Activated CD4-positive, alpha-beta T cell treated with anti-CD3 and anti-CD28 coated beads for 36 hours (primary cell): ENCODE measurements around the gene FAM193A. TPM values are rescaled to one million over a fixed set of nuclear protein-coding genes. Genes with fewer than 3 reads are reported as not detected.
A peak's percentile ranks its signal among the peaks of the same experiment; 100 is the strongest.

Source experiments
- ATAC-seq: fragments of 200-7000 bp; cut with Tn5 transposase; one replicate; pipeline ENCODE4 v1.10.0; 2021; ENCODE audit warnings: mild to moderate bottlenecking, moderate library complexity
- CTCF ChIA-PET: fragments of 350-600 bp; sonication (Branson Sonifier 250); formaldehyde crosslinking; loops from one replicate; lab custom pipeline; 2021; ENCODE audit warnings: antibody characterized with exemption; lab: Charles Lee
- POLR2A ChIA-PET: fragments of 350-600 bp; sonication (Branson Sonifier 250); formaldehyde crosslinking; loops from one replicate; lab custom pipeline; 2021; ENCODE audit warnings: antibody characterized with exemption, inconsistent platforms; lab: Charles Lee
- DNase-seq: peaks from one replicate; pipeline ENCODE4 v3.0.0-alpha.2; 2020
- H3K27ac Mint-ChIP-seq: one replicate; pipeline ENCODE4 v1.8.0; 2021; ENCODE audit warnings: mixed read lengths
- H3K27me3 Mint-ChIP-seq: one replicate; pipeline ENCODE4 v1.8.0; 2021; ENCODE audit warnings: mixed read lengths
- H3K36me3 Mint-ChIP-seq: one replicate; pipeline ENCODE4 v1.8.0; 2021; ENCODE audit warnings: low read depth, mixed read lengths
- H3K4me1 Mint-ChIP-seq: one replicate; pipeline ENCODE4 v1.8.0; 2021; ENCODE audit warnings: mixed read lengths
- H3K4me3 Mint-ChIP-seq: one replicate; pipeline ENCODE4 v1.8.0; 2021; ENCODE audit warnings: mild to moderate bottlenecking, moderate library complexity, mixed read lengths
- H3K9me3 Mint-ChIP-seq: one replicate; pipeline ENCODE4 v1.8.0; 2021; ENCODE audit warnings: low read depth, mixed read lengths
- intact Hi-C, 2 experiments: fragments of 100-400 bp; cut with DNase I in 1 of 2; cut with micrococcal nuclease in 1 of 2; formaldehyde crosslinking; loops; one replicate each; pipeline versions ENCODE4 v1.14.2 to v1.15.1; 2022 to 2024; cut with DNase I, micrococcal nuclease
- total RNA-seq, 2 experiments: library from RNA; stranded (reverse); gene quantifications; one replicate each; pipeline ENCODE4 v1.2.3, GENCODE V29; 2021

FAM193A gene, protein sequence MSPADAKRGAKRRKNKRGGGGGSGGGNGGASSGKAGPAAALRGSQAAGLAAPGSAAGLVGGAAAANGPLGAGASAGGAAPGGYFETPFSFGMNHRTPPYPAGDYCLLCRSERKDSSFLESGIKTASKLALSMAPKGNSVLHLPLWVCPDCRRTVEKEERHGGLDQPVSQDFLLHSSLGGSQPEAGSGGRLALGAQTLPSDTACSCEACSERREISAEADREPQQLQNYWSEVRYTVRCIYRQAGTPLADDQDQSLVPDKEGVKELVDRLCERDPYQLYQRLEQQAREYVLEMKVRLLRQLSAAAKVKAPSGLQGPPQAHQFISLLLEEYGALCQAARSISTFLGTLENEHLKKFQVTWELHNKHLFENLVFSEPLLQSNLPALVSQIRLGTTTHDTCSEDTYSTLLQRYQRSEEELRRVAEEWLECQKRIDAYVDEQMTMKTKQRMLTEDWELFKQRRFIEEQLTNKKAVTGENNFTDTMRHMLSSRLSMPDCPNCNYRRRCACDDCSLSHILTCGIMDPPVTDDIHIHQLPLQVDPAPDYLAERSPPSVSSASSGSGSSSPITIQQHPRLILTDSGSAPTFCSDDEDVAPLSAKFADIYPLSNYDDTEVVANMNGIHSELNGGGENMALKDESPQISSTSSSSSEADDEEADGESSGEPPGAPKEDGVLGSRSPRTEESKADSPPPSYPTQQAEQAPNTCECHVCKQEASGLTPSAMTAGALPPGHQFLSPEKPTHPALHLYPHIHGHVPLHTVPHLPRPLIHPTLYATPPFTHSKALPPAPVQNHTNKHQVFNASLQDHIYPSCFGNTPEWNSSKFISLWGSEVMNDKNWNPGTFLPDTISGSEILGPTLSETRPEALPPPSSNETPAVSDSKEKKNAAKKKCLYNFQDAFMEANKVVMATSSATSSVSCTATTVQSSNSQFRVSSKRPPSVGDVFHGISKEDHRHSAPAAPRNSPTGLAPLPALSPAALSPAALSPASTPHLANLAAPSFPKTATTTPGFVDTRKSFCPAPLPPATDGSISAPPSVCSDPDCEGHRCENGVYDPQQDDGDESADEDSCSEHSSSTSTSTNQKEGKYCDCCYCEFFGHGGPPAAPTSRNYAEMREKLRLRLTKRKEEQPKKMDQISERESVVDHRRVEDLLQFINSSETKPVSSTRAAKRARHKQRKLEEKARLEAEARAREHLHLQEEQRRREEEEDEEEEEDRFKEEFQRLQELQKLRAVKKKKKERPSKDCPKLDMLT (N-terminal part only)
- 10 to 100 TPM; 22.1 to 30.1 TPM for total RNA-seq

- Mint-ChIP-seq H3K36me3 (peaks cover 5% of the 10 kb centered on the region), H3K4me1 (peaks cover 24% of the 10 kb centered on the region), H3K4me3 (peak within 1 kb of the TSS; percentile 87), H3K27ac (peak within 1 kb of the TSS; percentile 88), H3K9me3 (no peaks in the 10 kb centered on the region), H3K27me3 (no peaks in the 10 kb centered on the region)
- DNase-seq (peak; percentile 100), ATAC-seq (peak; percentile 97)
- intact Hi-C loops = loop anchor here (1.0 to 10.0 kb wide), 22 partner anchors 34 to 998 kb away; partner anchors contain the start of genes CFAP99 (in 2 of the 2), GRK4 (in 2 of the 2), HAUS3 (in 2 of the 2) and NOP14 (in 2 of the 2)
- ChIA-PET CTCF (interaction anchor here (0.7 to 1.0 kb wide), 3 partner anchors 10 to 653 kb away, joined by 3 read pairs; no protein-coding TSS in a partner anchor), POLR2A (interaction anchor here (0.6 to 3.6 kb wide), 4 partner anchors 68 to 274 kb away, joined by 3 to 17 read pairs (median 4); partner anchors contain the start of gene RNF4)
These were observed at the start of gene FAM193A for GRCh38 chr4:2536193-2537010. Gene FAM193A, plus strand, starts transcription at chr4:2536647. Its CDS starts 269 bp downstream, at chr4:2536916.

DNA sequence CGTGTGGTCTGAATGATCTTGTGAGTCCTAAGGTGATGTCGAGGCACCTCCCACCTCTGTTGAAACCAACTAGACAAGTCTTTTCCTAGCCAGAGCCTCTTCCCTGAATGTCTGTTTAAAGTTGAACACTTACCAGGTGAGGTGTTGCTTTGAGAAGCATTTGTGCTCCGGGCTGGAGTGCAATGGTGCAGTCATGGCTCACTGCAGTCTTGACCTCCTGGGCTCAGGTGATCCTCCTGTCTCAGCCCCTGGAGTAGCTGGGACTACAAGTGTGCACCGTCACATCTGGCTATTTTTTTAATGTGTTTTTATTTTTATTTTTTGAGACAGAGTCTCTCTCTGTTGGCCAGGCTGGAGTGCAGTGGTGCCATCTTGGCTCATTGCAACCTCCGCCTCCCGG is 49.5 kb upstream of the FAM193A start:
- H3K27me3 Mint-ChIP-seq = no peaks in the 10 kb centered on the region
- no peaks in the 10 kb centered on the region for H3K9me3 Mint-ChIP-seq
- CTCF ChIA-PET = interaction anchor here (0.9 to 1.0 kb wide), 2 partner anchors 9 to 21 kb away, joined by 3 read pairs; no protein-coding TSS in a partner anchor
- H3K4me1 Mint-ChIP-seq = peaks cover 68% of the 10 kb centered on the region
- H3K36me3 Mint-ChIP-seq = peaks cover 26% of the 10 kb centered on the region
- no peak for ATAC-seq
- no peak overlapping the region for H3K4me3 Mint-ChIP-seq
- POLR2A ChIA-PET = no interaction called here
- peak overlapping the region; percentile 33 for H3K27ac Mint-ChIP-seq
- intact Hi-C loops = no loop called here
- DNase-seq = no peak

GRCh38 chr4:2487632-2488031 is 48.8 kb upstream of the FAM193A start:
- Mint-ChIP-seq H3K4me3 (no peak overlapping the region), H3K4me1 (peaks cover 62% of the 10 kb centered on the region), H3K36me3 (peaks cover 31% of the 10 kb centered on the region), H3K27ac (peak overlapping the region; percentile 51), H3K9me3 (no peaks in the 10 kb centered on the region), H3K27me3 (no peaks in the 10 kb centered on the region)
- ATAC-seq (peak; percentile 15), DNase-seq (no peak)
- POLR2A ChIA-PET = interaction anchor here (1.3 kb wide), 1 partner anchor 17 kb away, joined by 3 read pairs; no protein-coding TSS in a partner anchor
- intact Hi-C loops = no loop called here
- CTCF ChIA-PET = interaction anchor here (0.6 to 1.0 kb wide), 3 partner anchors 8 to 1287 kb away, joined by 3 read pairs; no protein-coding TSS in a partner anchor

GRCh38 chr4:2489081-2489805 is 47.2 kb upstream of the FAM193A start:
- CTCF ChIA-PET = interaction anchor here (0.7 kb wide), 1 partner anchor 267 kb away, joined by 3 read pairs; no protein-coding TSS in a partner anchor
- peaks cover 39% of the 10 kb centered on the region for H3K36me3 Mint-ChIP-seq
- no peaks in the 10 kb centered on the region for H3K27me3 Mint-ChIP-seq
- H3K4me3 Mint-ChIP-seq = no peak overlapping the region
- H3K9me3 Mint-ChIP-seq = no peaks in the 10 kb centered on the region
- ATAC-seq (no peak), DNase-seq (no peak)
- POLR2A ChIA-PET = interaction anchor here (0.6 to 1.3 kb wide), 2 partner anchors 16 to 70 kb away, joined by 3 read pairs; no protein-coding TSS in a partner anchor
- intact Hi-C loops = no loop called here
- H3K4me1 Mint-ChIP-seq = peaks cover 52% of the 10 kb centered on the region
- H3K27ac Mint-ChIP-seq = peak overlapping the region; percentile 86

DNA sequence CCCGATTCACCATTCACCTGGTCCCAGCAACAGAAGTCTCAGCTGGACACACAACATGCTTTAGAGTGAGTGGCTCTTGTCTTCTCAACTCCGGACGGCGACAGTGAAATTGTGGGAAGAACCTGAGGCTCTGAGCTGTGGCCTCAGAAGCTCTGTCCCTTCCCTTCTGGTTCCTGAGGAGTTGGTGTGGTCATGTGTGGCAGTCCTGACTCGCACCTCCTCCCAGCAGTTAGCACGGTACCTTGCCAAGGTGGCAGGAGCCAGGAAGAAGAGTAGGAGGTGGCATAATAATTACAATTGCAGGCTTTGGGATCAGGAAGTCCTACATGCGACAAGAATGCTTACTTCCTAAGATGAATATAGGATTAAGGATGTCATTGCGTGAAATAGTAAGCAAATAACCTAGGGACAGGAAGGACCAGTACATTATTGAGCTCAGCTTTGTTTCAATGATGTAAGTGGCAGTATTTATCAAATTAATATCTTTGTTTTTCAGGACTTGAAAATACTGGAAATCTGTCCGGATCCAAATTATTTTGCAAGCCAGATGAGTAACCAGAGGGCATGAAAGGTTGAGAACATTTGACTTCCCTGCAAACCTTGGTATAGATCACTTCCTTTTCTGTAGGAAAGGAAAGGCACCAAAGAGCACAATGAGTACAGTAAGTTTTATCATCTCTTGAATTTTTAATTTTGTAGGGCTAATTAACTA is 46.5 kb upstream of the FAM193A start:
- no peak for DNase-seq
- Mint-ChIP-seq H3K36me3 (peaks cover 42% of the 10 kb centered on the region), H3K4me1 (peaks cover 46% of the 10 kb centered on the region), H3K27ac (peak overlapping the region; percentile 86), H3K27me3 (no peaks in the 10 kb centered on the region), H3K9me3 (no peaks in the 10 kb centered on the region), H3K4me3 (no peak overlapping the region)
- POLR2A ChIA-PET = no interaction called here
- ATAC-seq = no peak
- CTCF ChIA-PET = interaction anchor here (0.7 kb wide), 1 partner anchor 268 kb away, joined by 3 read pairs; no protein-coding TSS in a partner anchor
- intact Hi-C loops = no loop called here

DNA sequence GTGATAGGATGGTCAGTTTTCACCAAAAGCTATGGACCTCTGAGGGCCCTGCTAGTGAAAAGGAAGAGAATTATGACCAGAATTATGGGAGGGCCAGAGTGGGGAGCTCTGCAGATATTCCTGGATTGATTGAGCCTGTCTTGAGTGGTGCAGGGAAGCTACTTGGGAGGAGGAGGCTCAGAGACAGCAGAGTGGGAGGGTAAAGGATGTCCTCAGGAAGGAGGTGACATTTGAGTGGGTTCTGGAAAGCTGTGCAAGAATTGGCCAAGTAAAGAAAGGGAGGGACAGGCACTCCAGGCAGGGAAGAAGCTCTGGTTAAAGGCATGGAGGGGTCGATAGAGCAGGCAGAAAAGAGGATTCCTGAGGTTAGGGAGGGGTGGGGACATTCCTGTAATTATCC is 43.5 kb upstream of the FAM193A start:
- H3K27ac Mint-ChIP-seq = peak overlapping the region; percentile 48
- CTCF ChIA-PET = interaction anchor here (0.5 kb wide), 1 partner anchor 80 kb away, joined by 3 read pairs; no protein-coding TSS in a partner anchor

GRCh38 chr4:2494992-2495391 is 41.5 kb upstream of the FAM193A start:
- ChIA-PET CTCF (interaction anchor here (0.6 to 1.6 kb wide), 2 partner anchors 78 to 275 kb away, joined by 4 to 6 read pairs; no protein-coding TSS in a partner anchor), POLR2A (no interaction called here)
- Mint-ChIP-seq H3K27me3 (no peaks in the 10 kb centered on the region), H3K36me3 (peaks cover 53% of the 10 kb centered on the region), H3K9me3 (no peaks in the 10 kb centered on the region), H3K4me1 (peaks cover 13% of the 10 kb centered on the region), H3K4me3 (no peak overlapping the region), H3K27ac (no peak overlapping the region)
- ATAC-seq (no peak), DNase-seq (no peak)
- intact Hi-C loops = no loop called here

More for the DNA sequence above, 43.5 kb upstream of the FAM193A start:
- ATAC-seq = no peak
- peaks cover 20% of the 10 kb centered on the region for H3K4me1 Mint-ChIP-seq
- peaks cover 51% of the 10 kb centered on the region for H3K36me3 Mint-ChIP-seq
- no peak overlapping the region for H3K4me3 Mint-ChIP-seq
- H3K9me3 Mint-ChIP-seq = no peaks in the 10 kb centered on the region
- DNase-seq = no peak
- POLR2A ChIA-PET = interaction anchor here (0.5 kb wide), 1 partner anchor 39 kb away, joined by 7 read pairs; no protein-coding TSS in a partner anchor
- intact Hi-C loops = no loop called here
- H3K27me3 Mint-ChIP-seq = no peaks in the 10 kb centered on the region

GRCh38 chr4:2497324-2497723 is 39.1 kb upstream of the FAM193A start:
- Mint-ChIP-seq H3K27me3 (no peaks in the 10 kb centered on the region), H3K27ac (no peak overlapping the region), H3K4me1 (peaks cover 10% of the 10 kb centered on the region), H3K9me3 (no peaks in the 10 kb centered on the region), H3K36me3 (peaks cover 57% of the 10 kb centered on the region), H3K4me3 (no peak overlapping the region)
- ATAC-seq (no peak), DNase-seq (no peak)
- ChIA-PET POLR2A (interaction anchor here (0.7 kb wide), 1 partner anchor 9 kb away, joined by 3 read pairs; no protein-coding TSS in a partner anchor), CTCF (interaction anchor here (0.6 to 0.8 kb wide), 2 partner anchors 277 to 354 kb away, joined by 3 to 5 read pairs; no protein-coding TSS in a partner anchor)
- intact Hi-C loops = no loop called here

DNA sequence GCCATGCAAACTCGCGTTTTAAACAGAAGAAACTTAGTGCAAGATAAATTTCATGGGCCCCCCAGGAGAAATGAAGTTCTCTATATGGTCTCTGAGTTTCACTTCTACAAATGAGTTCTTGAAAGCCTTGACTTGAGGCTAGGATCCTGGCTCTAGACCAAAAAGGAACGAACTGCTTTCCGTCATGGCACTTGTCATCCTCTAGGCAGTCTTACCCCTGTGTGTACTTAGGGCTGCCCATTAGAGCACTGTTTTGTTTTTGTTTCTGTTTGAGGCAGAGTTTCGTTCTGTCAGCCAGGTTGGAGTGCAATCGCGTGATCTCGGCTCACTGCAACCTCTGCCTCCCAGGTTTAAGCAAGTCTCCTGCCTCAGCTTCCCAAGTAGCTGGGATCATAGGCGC is 38.5 kb upstream of the FAM193A start:
- peaks cover 9% of the 10 kb centered on the region for H3K4me1 Mint-ChIP-seq
- intact Hi-C loops = no loop called here
- DNase-seq (no peak), ATAC-seq (no peak)
- no peak overlapping the region for H3K27ac Mint-ChIP-seq
- H3K4me3 Mint-ChIP-seq = no peak overlapping the region
- ChIA-PET CTCF (interaction anchor here (0.8 kb wide), 1 partner anchor 278 kb away, joined by 5 read pairs; no protein-coding TSS in a partner anchor), POLR2A (interaction anchor here (0.7 kb wide), 1 partner anchor 9 kb away, joined by 3 read pairs; no protein-coding TSS in a partner anchor)
- no peaks in the 10 kb centered on the region for H3K9me3 Mint-ChIP-seq
- H3K27me3 Mint-ChIP-seq = no peaks in the 10 kb centered on the region
- H3K36me3 Mint-ChIP-seq = peaks cover 52% of the 10 kb centered on the region
